ENCODE data around the gene TRIM17. TPM values are rescaled to one million over a fixed set of nuclear protein-coding genes. Genes with fewer than 3 reads are reported as not detected.
A peak's percentile ranks its signal among the peaks of the same experiment; 100 is the strongest.

The TRIM17 gene
- total and polyA plus RNA-seq, 9 of the 15 experiments (the other 6 are each of a cell fraction or from before 2014, with no cell fraction given), result not detected

- TF ChIP-seq, protein P1, sequence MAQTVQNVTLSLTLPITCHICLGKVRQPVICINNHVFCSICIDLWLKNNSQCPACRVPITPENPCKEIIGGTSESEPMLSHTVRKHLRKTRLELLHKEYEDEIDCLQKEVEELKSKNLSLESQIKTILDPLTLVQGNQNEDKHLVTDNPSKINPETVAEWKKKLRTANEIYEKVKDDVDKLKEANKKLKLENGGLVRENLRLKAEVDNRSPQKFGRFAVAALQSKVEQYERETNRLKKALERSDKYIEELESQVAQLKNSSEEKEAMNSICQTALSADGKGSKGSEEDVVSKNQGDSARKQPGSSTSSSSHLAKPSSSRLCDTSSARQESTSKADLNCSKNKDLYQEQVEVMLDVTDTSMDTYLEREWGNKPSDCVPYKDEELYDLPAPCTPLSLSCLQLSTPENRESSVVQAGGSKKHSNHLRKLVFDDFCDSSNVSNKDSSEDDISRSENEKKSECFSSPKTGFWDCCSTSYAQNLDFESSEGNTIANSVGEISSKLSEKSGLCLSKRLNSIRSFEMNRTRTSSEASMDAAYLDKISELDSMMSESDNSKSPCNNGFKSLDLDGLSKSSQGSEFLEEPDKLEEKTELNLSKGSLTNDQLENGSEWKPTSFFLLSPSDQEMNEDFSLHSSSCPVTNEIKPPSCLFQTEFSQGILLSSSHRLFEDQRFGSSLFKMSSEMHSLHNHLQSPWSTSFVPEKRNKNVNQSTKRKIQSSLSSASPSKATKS (CRISPR knock-in tag; IDR thresholded peaks at IDR 0.05), result no peak
- TF ChIP-seq CREB1 (IDR thresholded peaks at IDR 0.05), result peak; percentile 55; the same call in 1 of the 2 replicates
- TF ChIP-seq CREB1 (CRISPR knock-in tag; IDR thresholded peaks at IDR 0.05), result peak; percentile 68; the same call in 1 of the 2 replicates
- TF ChIP-seq, protein P2, sequence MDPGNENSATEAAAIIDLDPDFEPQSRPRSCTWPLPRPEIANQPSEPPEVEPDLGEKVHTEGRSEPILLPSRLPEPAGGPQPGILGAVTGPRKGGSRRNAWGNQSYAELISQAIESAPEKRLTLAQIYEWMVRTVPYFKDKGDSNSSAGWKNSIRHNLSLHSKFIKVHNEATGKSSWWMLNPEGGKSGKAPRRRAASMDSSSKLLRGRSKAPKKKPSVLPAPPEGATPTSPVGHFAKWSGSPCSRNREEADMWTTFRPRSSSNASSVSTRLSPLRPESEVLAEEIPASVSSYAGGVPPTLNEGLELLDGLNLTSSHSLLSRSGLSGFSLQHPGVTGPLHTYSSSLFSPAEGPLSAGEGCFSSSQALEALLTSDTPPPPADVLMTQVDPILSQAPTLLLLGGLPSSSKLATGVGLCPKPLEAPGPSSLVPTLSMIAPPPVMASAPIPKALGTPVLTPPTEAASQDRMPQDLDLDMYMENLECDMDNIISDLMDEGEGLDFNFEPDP (CRISPR knock-in tag; IDR thresholded peaks at IDR 0.05), result no peak
- peak; percentile 81; the same call in 1 of the 2 replicates for TF ChIP-seq PML (IDR thresholded peaks at IDR 0.05; ENCODE audit: low read length)
- TF ChIP-seq CBX8 (IDR thresholded peaks at IDR 0.05; ENCODE audit: borderline replicate concordance, extremely low read depth, low read depth, low read length, poor library complexity, severe bottlenecking), result no peak
- TF ChIP-seq TCF7L2 (IDR thresholded peaks at IDR 0.05; ENCODE audit: low read depth, low read length), result peak; percentile 80; the same call in 1 of the 2 replicates
- no peak for TF ChIP-seq DNMT1 (IDR thresholded peaks at IDR 0.05)
- TF ChIP-seq POLR3A (IDR thresholded peaks at IDR 0.05; ENCODE audit: borderline replicate concordance, extremely low read depth, insufficient read depth, insufficient read length), result no peak
- 0 out of 2 replicates have a peak, but pooled peaks have one; percentile 25 for TF ChIP-seq ZNF316 (IDR thresholded peaks at IDR 0.05)
- TF ChIP-seq RAD51 (IDR thresholded peaks at IDR 0.05; ENCODE audit: borderline replicate concordance, low read depth), result peak; percentile 80
- no peak for TF ChIP-seq PURB (CRISPR knock-in tag; IDR thresholded peaks at IDR 0.05; ENCODE audit: low read depth)
- no peak for TF ChIP-seq GTF2F1 (IDR thresholded peaks at IDR 0.05; ENCODE audit: low read depth, low read length)
- no peak for TF ChIP-seq ZNF561 (CRISPR knock-in tag; conservative IDR thresholded peaks at IDR 0.05)
- peak; percentile 99 for TF ChIP-seq GATAD2B (IDR thresholded peaks at IDR 0.05; ENCODE audit: borderline replicate concordance)
- peak; percentile 15 for TF ChIP-seq FIP1L1 (IDR thresholded peaks at IDR 0.05; ENCODE audit: low read depth, low read length, poor library complexity, severe bottlenecking)
- TF ChIP-seq PPARD (CRISPR knock-in tag; IDR thresholded peaks at IDR 0.05), result no peak
- no peak for TF ChIP-seq TCFL5 (CRISPR knock-in tag; conservative IDR thresholded peaks at IDR 0.05)
- TF ChIP-seq SIRT6 (IDR thresholded peaks at IDR 0.05; ENCODE audit: low read depth, low read length), result no peak
- TF ChIP-seq SMARCB1 (IDR thresholded peaks at IDR 0.05; ENCODE audit: insufficient read length, low read depth), result no peak
- TF ChIP-seq, protein P3, sequence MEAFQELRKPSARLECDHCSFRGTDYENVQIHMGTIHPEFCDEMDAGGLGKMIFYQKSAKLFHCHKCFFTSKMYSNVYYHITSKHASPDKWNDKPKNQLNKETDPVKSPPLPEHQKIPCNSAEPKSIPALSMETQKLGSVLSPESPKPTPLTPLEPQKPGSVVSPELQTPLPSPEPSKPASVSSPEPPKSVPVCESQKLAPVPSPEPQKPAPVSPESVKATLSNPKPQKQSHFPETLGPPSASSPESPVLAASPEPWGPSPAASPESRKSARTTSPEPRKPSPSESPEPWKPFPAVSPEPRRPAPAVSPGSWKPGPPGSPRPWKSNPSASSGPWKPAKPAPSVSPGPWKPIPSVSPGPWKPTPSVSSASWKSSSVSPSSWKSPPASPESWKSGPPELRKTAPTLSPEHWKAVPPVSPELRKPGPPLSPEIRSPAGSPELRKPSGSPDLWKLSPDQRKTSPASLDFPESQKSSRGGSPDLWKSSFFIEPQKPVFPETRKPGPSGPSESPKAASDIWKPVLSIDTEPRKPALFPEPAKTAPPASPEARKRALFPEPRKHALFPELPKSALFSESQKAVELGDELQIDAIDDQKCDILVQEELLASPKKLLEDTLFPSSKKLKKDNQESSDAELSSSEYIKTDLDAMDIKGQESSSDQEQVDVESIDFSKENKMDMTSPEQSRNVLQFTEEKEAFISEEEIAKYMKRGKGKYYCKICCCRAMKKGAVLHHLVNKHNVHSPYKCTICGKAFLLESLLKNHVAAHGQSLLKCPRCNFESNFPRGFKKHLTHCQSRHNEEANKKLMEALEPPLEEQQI (IDR thresholded peaks at IDR 0.05), result no peak; the same call in 1 of the 2 replicates
- TF ChIP-seq ZNF766 (CRISPR knock-in tag; conservative IDR thresholded peaks at IDR 0.05), result no peak; the same call in 1 of the 2 replicates
- no peak for TF ChIP-seq ZNF347 (CRISPR knock-in tag; IDR thresholded peaks at IDR 0.05; ENCODE audit: low read depth)
Measured at GRCh38 chr1:228368801-228369607, 47.7 kb downstream of the TRIM17 start (continued).

Measured in K562 (cell line).